Measurements from ENCODE around the gene NME2. TPM values are rescaled to one million over a fixed set of nuclear protein-coding genes. Genes with fewer than 3 reads are reported as not detected.

NME2 gene
- total RNA-seq, 1 donor from 2014 or later = 651 TPM

DNA sequence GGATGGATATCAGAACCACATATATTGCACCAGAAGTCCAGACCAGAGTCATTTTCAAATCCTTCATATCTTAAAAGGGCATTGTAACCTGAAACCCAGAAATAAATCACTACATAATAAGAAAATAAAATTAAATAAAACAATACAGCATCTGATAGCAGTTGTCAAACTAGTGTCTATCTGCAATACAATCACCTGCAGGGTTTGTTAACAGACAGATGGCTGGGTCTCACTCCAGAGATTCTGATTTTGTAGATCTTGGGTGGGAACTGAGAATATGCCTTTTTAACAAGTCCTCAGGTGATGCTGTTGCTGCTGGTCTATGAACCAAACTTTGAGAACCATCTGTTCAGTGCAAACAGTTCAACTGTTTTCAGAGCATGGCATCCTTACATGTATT lies 37.6 kb downstream of the NME2 start:
- Mint-ChIP-seq H3K4me1 (ENCODE audit: unreplicated experiment) (no peaks in the 10 kb centered on the region), H3K36me3 (ENCODE audit: unreplicated experiment) (peaks cover 39% of the 10 kb centered on the region), H3K27me3 (ENCODE audit: unreplicated experiment) (no peaks in the 10 kb centered on the region), H3K4me3 (ENCODE audit: unreplicated experiment) (no peak overlapping the region), H3K9me3 (ENCODE audit: unreplicated experiment) (no peaks in the 10 kb centered on the region), H3K27ac (ENCODE audit: unreplicated experiment) (no peak overlapping the region)
- no peak for DNase-seq (ENCODE audit: extremely low spot score, unreplicated experiment)
- TF ChIP-seq, protein P1, sequence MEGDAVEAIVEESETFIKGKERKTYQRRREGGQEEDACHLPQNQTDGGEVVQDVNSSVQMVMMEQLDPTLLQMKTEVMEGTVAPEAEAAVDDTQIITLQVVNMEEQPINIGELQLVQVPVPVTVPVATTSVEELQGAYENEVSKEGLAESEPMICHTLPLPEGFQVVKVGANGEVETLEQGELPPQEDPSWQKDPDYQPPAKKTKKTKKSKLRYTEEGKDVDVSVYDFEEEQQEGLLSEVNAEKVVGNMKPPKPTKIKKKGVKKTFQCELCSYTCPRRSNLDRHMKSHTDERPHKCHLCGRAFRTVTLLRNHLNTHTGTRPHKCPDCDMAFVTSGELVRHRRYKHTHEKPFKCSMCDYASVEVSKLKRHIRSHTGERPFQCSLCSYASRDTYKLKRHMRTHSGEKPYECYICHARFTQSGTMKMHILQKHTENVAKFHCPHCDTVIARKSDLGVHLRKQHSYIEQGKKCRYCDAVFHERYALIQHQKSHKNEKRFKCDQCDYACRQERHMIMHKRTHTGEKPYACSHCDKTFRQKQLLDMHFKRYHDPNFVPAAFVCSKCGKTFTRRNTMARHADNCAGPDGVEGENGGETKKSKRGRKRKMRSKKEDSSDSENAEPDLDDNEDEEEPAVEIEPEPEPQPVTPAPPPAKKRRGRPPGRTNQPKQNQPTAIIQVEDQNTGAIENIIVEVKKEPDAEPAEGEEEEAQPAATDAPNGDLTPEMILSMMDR (IDR thresholded peaks at IDR 0.05) = no peak

DNA sequence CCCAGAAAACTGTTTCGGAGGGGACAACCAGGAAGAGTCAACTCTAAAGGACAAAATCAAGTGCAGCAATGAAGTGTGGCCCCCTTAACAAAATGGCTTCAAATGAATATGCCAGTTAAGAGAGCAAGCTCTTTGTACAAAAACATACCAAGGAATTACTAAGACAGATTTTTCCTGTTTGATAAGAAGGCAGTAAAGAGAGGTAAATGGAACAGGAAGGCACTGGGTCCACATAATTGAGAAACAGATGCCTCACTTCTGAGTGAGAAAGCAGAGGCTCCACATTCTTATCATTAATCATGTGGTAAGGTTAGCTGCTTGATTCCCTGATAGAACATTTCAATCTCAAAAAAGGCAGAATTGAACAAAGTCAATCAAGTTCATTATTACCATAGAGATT lies 48.7 kb downstream of the NME2 start:
- Mint-ChIP-seq H3K27me3 (ENCODE audit: unreplicated experiment) (no peaks in the 10 kb centered on the region), H3K27ac (ENCODE audit: unreplicated experiment) (no peak overlapping the region), H3K9me3 (ENCODE audit: unreplicated experiment) (no peaks in the 10 kb centered on the region), H3K4me3 (ENCODE audit: unreplicated experiment) (no peak overlapping the region), H3K36me3 (ENCODE audit: unreplicated experiment) (peaks cover 42% of the 10 kb centered on the region), H3K4me1 (ENCODE audit: unreplicated experiment) (no peaks in the 10 kb centered on the region)
- no peak for DNase-seq (ENCODE audit: extremely low spot score, unreplicated experiment)
- TF ChIP-seq, protein P1 (IDR thresholded peaks at IDR 0.05) = no peak

- Mint-ChIP-seq H3K9me3 (ENCODE audit: unreplicated experiment) (no peaks in the 10 kb centered on the region), H3K27ac (ENCODE audit: unreplicated experiment) (no peak overlapping the region), H3K27me3 (ENCODE audit: unreplicated experiment) (no peaks in the 10 kb centered on the region), H3K4me1 (ENCODE audit: unreplicated experiment) (no peaks in the 10 kb centered on the region), H3K4me3 (ENCODE audit: unreplicated experiment) (no peak overlapping the region), H3K36me3 (ENCODE audit: unreplicated experiment) (peaks cover 46% of the 10 kb centered on the region)
- TF ChIP-seq, protein P1 (IDR thresholded peaks at IDR 0.05) = no peak
- no peak for DNase-seq (ENCODE audit: extremely low spot score, unreplicated experiment)
Observed at GRCh38 chr17:51217946-51218345, 51.7 kb downstream of the NME2 start.

GRCh38 chr17:51221322-51221721 lies 55.1 kb downstream of the NME2 start:
- TF ChIP-seq, protein P1 (IDR thresholded peaks at IDR 0.05) = no peak
- DNase-seq (ENCODE audit: extremely low spot score, unreplicated experiment) = no peak
- peaks cover 10% of the 10 kb centered on the region for H3K4me1 Mint-ChIP-seq (ENCODE audit: unreplicated experiment)
- H3K27ac Mint-ChIP-seq (ENCODE audit: unreplicated experiment) = no peak overlapping the region
- peaks cover 44% of the 10 kb centered on the region for H3K36me3 Mint-ChIP-seq (ENCODE audit: unreplicated experiment)
- H3K9me3 Mint-ChIP-seq (ENCODE audit: unreplicated experiment) = no peaks in the 10 kb centered on the region
- H3K4me3 Mint-ChIP-seq (ENCODE audit: unreplicated experiment) = no peak overlapping the region
- H3K27me3 Mint-ChIP-seq (ENCODE audit: unreplicated experiment) = no peaks in the 10 kb centered on the region

Other genes with a start within 250 kb of the NME2 start
- gene SPAG9, start 45.5 kb upstream of the NME2 start, total RNA-seq = 100 and 108 TPM in 2 replicates
- gene NME1, start 12.9 kb upstream of the NME2 start, total RNA-seq = 77.7 and 77.8 TPM in 2 replicates
- 17.9 and 19.6 TPM in 2 replicates for gene MBTD1, start 93.6 kb downstream of the NME2 start, total RNA-seq
- gene UTP18, start 94.1 kb downstream of the NME2 start, total RNA-seq = 25.3 and 28.0 TPM in 2 replicates

All from osteocyte (in vitro differentiated cells).